DND-41 (cell line): ENCODE data around the gene PDE4D.

Source experiments
- ATAC-seq: fragments of 200-7000 bp; cut with Tn5 transposase; 3 replicates; pipeline ENCODE4 v1.9.1; 2021; ENCODE audit warnings: low read depth; ENCODE audit not compliant: insufficient read depth
- DNase-seq: peaks from one replicate; pipeline ENCODE4 v3.0.0-alpha.2; 2020
- H2AFZ ChIP-seq: 2 replicates; pipeline ENCODE4 v1.6.0; 2012; ENCODE audit warnings: low read depth, low read length
- H3K27ac ChIP-seq: 2 replicates; pipeline ENCODE4 v1.5.1; 2012; ENCODE audit warnings: low read length, inconsistent platforms
- H3K27me3 ChIP-seq: fragments of 200-600 bp; sonication (generic); 2 replicates; pipeline ENCODE4 v1.6.0; 2012; ENCODE audit warnings: low read length, mild to moderate bottlenecking, inconsistent platforms; ENCODE audit not compliant: insufficient read depth, poor library complexity
- H3K36me3 ChIP-seq: 2 replicates; pipeline ENCODE4 v1.5.1; 2012; ENCODE audit warnings: low read length, inconsistent platforms; ENCODE audit not compliant: insufficient read depth
- H3K4me1 ChIP-seq: 2 replicates; pipeline ENCODE4 v1.5.1; 2012; ENCODE audit warnings: mild to moderate bottlenecking, low read length; ENCODE audit not compliant: insufficient read depth
- H3K4me2 ChIP-seq: 2 replicates; pipeline ENCODE4 v1.6.0; 2012; ENCODE audit warnings: mild to moderate bottlenecking, moderate library complexity, low read length, inconsistent platforms; ENCODE audit not compliant: insufficient read depth
- H3K4me3 ChIP-seq, 2 experiments: fragments of 200-600 bp in 1 of 2; shearing (Covaris generic) in 1 of 2; 2 replicates each; pipeline ENCODE4 v1.5.1; 2012 to 2016; ENCODE audit warnings: inconsistent platforms in 2 of 2, low read length in 2 of 2, mild to moderate bottlenecking in 2 of 2, low read depth in 1 of 2, moderate library complexity in 1 of 2
- H3K79me2 ChIP-seq: 2 replicates; pipeline ENCODE4 v1.6.0; 2012; ENCODE audit warnings: low read length, inconsistent platforms; ENCODE audit not compliant: insufficient read depth
- H3K9ac ChIP-seq: 2 replicates; pipeline ENCODE4 v1.6.0; 2012; ENCODE audit warnings: low read depth, mild to moderate bottlenecking, inconsistent platforms, low read length, moderate library complexity
- H3K9me3 ChIP-seq: 2 replicates; pipeline ENCODE4 v1.5.1; 2012; ENCODE audit warnings: low read length, moderate library complexity, mild to moderate bottlenecking, inconsistent platforms; ENCODE audit not compliant: insufficient read depth, severe bottlenecking
- H4K20me1 ChIP-seq: 2 replicates; pipeline ENCODE4 v1.6.0; 2012; ENCODE audit warnings: low read length; ENCODE audit not compliant: insufficient read depth
- CTCF ChIP-seq: IDR thresholded peaks from 2 replicates; pipeline ENCODE4 v1.5.1; 2012; ENCODE audit warnings: borderline replicate concordance, low read length, moderate library complexity, mild to moderate bottlenecking; ENCODE audit not compliant: poor library complexity, severe bottlenecking; ENCODE audit errors: extremely low read depth
- EZH2 ChIP-seq: IDR thresholded peaks from 3 replicates; pipeline ENCODE4 v1.6.1; 2012; ENCODE audit warnings: borderline replicate concordance, low read depth, mild to moderate bottlenecking, moderate library complexity, low read length, inconsistent platforms; ENCODE audit not compliant: severe bottlenecking

The PDE4D gene

GRCh38 chr5:59529239-59529638, 364.3 kb downstream of the PDE4D start:
- no peak overlapping the region for H3K27ac ChIP-seq
- H3K9ac ChIP-seq = no peak overlapping the region
- H2AFZ ChIP-seq = no peak overlapping the region
- no peaks in the 10 kb centered on the region for H3K36me3 ChIP-seq
- DNase-seq = no peak
- no peaks in the 10 kb centered on the region for H3K4me1 ChIP-seq
- no peaks in the 10 kb centered on the region for H3K9me3 ChIP-seq
- H3K4me2 ChIP-seq = no peak overlapping the region
- H4K20me1 ChIP-seq = no peaks in the 10 kb centered on the region
- TF ChIP-seq EZH2 (no peak), CTCF (no peak)
- no peaks in the 10 kb centered on the region for H3K27me3 ChIP-seq
- ATAC-seq = no peak
- no peak overlapping the region for H3K4me3 ChIP-seq
- H3K79me2 ChIP-seq = no peaks in the 10 kb centered on the region

DNA sequence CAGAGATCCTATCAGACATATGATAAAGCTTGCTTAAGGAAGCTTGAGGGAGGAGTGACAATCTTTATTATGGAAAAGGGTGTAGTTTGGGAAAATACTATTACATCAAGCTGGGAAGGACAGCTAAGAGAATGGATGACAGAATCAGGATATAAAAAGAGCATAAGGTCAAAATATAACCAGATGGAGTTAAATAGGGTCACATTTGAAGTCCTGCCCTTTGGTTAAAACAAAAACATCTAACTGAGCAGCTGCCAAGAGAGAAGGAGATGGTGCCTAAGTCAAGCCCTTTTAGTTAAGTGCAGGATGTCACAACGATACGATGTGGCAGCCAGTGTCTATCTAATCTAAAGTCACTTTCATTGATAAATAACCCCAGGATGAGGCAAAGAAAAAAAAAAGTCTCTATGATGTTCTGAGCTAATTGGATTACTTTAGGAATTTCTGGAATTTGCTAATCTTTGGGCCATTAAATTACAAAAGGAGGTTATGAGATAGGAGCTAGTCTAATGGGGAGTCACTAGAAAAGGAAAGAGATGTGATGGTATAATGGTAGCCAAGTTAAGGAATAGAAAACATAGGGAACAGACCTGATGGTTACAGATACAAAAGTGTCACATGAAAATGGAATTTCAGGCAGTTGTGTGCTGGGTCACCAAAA, 365.2 kb downstream of the PDE4D start:
- Histone ChIP-seq H3K9ac (no peak overlapping the region), H3K79me2 (no peaks in the 10 kb centered on the region), H4K20me1 (no peaks in the 10 kb centered on the region), H2AFZ (no peak overlapping the region), H3K9me3 (no peaks in the 10 kb centered on the region), H3K4me1 (no peaks in the 10 kb centered on the region), H3K27ac (no peak overlapping the region), H3K27me3 (no peaks in the 10 kb centered on the region), H3K4me3 (no peak overlapping the region), H3K36me3 (no peaks in the 10 kb centered on the region), H3K4me2 (no peak overlapping the region)
- ATAC-seq (no peak), DNase-seq (no peak)
- no peak for TF ChIP-seq CTCF
- no peak for TF ChIP-seq EZH2

DNA sequence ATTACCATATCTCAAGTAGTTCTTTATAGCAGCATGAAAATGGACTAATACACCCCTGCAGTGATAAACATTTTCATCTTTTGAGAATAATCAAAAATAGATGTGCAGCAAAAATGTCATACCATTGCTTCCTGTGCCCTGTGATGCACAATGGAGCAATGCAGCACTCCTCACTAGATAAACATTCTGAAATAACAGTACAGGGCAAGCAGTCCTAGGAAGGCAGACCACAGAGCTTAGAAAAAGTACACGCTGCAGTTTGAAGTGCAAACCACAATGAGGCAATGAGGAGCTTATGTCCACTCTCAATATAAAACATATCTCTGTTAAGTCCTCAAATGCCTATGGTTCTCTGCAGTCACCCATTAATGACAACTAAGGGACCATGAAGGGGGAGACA, 367.6 kb downstream of the PDE4D start:
- Histone ChIP-seq H3K79me2 (no peaks in the 10 kb centered on the region), H3K27ac (no peak overlapping the region), H3K9ac (no peak overlapping the region), H3K27me3 (no peaks in the 10 kb centered on the region), H3K4me2 (no peak overlapping the region), H2AFZ (no peak overlapping the region), H4K20me1 (no peaks in the 10 kb centered on the region), H3K36me3 (no peaks in the 10 kb centered on the region), H3K4me1 (no peaks in the 10 kb centered on the region), H3K9me3 (no peaks in the 10 kb centered on the region), H3K4me3 (no peak overlapping the region)
- TF ChIP-seq CTCF = no peak
- DNase-seq (no peak), ATAC-seq (no peak)

DNA sequence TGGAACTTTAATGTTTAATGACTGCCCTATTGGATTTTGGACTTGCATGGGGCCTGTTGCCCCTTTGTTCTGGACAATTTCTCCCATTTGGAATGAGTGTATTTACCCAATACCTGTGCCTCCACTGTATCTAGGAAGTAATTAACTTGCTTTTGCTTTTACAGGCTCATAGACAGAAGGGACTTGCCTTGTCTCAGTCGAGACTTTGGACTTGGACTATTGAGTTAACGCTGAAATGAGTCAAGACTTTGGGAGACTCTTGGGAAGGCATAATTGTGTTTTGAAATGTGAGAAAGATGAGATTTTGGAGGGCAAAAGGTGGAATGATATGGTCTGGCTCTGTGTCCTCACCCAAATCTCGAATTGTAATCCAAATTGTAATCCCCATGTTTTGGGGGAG, 368.2 kb downstream of the PDE4D start:
- no peak overlapping the region for H3K27ac ChIP-seq
- H3K27me3 ChIP-seq = no peaks in the 10 kb centered on the region
- H3K4me3 ChIP-seq = no peak overlapping the region
- TF ChIP-seq EZH2 = no peak
- no peak for TF ChIP-seq CTCF
- H4K20me1 ChIP-seq = no peaks in the 10 kb centered on the region
- no peaks in the 10 kb centered on the region for H3K79me2 ChIP-seq
- H3K4me2 ChIP-seq = no peak overlapping the region
- no peaks in the 10 kb centered on the region for H3K4me1 ChIP-seq
- no peak overlapping the region for H2AFZ ChIP-seq
- DNase-seq (no peak), ATAC-seq (no peak)
- H3K9ac ChIP-seq = no peak overlapping the region
- no peaks in the 10 kb centered on the region for H3K9me3 ChIP-seq
- H3K36me3 ChIP-seq = no peaks in the 10 kb centered on the region
